ENCODE measurements around the gene PUDP. TPM values are rescaled to one million over a fixed set of nuclear protein-coding genes. Genes with fewer than 3 reads are reported as not detected.
"Not testable (repeated sequence)": the region's sequence is repeated elsewhere in the genome, so short reads cannot be mapped to it uniquely, and the experiment has no call there.

PUDP gene
- total RNA-seq, 2 experiments from 2014 or later: 16.3 to 16.4 TPM

GRCh38 chrX:7007328-7007727, 140.6 kb downstream of the PUDP start:
- DNase-seq, H3K27me3 Mint-ChIP-seq: not testable (repeated sequence)

More at GRCh38 chrX:7007328-7007727, 140.6 kb downstream of the PUDP start:
- H3K27ac Mint-ChIP-seq; H3K4me1 Mint-ChIP-seq; H3K36me3 Mint-ChIP-seq (ENCODE audit: low read depth); CTCF ChIA-PET; POLR2A ChIA-PET; H3K4me3 Mint-ChIP-seq; H3K9me3 Mint-ChIP-seq: not testable (repeated sequence)

Other genes starting within 250 kb of the PUDP start
- 1 to 10 TPM; 1.2 to 1.3 TPM for gene STS, start 441 bp downstream of the PUDP start, total RNA-seq